ENCODE measurements around the gene LAT. TPM values are rescaled to one million over a fixed set of nuclear protein-coding genes. Genes with fewer than 3 reads are reported as not detected.

Gene LAT
- total and polyA plus RNA-seq, 2 of the 13 experiments (the other 11 are each of a cell fraction or from before 2014, with no cell fraction given): 2.0 to 3.0 TPM

GRCh38 chr16:28950648-28951409 is 34.0 kb upstream of the LAT start, which contains the start of gene NFATC2IP (continued):
- TF ChIP-seq ZGPAT (CRISPR knock-in tag; IDR thresholded peaks at IDR 0.05): peak; percentile 76
- peak; percentile 84 for TF ChIP-seq PHF8 (CRISPR knock-in tag; IDR thresholded peaks at IDR 0.05)
- TF ChIP-seq ZNF790 (CRISPR knock-in tag; IDR thresholded peaks at IDR 0.05; ENCODE audit: borderline replicate concordance): peak; percentile 90; the same call in 1 of the 2 replicates
- peak; percentile 32; the same call in 1 of the 2 replicates for TF ChIP-seq MED13 (CRISPR knock-in tag; IDR thresholded peaks at IDR 0.05)
- TF ChIP-seq, protein P1, sequence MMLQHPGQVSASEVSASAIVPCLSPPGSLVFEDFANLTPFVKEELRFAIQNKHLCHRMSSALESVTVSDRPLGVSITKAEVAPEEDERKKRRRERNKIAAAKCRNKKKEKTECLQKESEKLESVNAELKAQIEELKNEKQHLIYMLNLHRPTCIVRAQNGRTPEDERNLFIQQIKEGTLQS (CRISPR knock-in tag; IDR thresholded peaks at IDR 0.05): no peak
- TF ChIP-seq, protein P2, sequence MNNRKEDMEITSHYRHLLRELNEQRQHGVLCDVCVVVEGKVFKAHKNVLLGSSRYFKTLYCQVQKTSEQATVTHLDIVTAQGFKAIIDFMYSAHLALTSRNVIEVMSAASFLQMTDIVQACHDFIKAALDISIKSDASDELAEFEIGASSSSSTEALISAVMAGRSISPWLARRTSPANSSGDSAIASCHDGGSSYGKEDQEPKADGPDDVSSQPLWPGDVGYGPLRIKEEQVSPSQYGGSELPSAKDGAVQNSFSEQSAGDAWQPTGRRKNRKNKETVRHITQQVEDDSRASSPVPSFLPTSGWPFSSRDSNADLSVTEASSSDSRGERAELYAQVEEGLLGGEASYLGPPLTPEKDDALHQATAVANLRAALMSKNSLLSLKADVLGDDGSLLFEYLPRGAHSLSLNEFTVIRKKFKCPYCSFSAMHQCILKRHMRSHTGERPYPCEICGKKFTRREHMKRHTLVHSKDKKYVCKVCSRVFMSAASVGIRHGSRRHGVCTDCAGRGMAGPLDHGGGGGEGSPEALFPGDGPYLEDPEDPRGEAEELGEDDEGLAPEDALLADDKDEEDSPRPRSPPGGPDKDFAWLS (CRISPR knock-in tag; IDR thresholded peaks at IDR 0.05; ENCODE audit: borderline replicate concordance): peak; percentile 90; the same call in 1 of the 2 replicates
- peak; percentile 80 for TF ChIP-seq ARNTL (CRISPR knock-in tag; IDR thresholded peaks at IDR 0.05)
- TF ChIP-seq IRF9 (CRISPR knock-in tag; IDR thresholded peaks at IDR 0.05; ENCODE audit: borderline replicate concordance): no peak; the same call in 1 of the 2 replicates
- TF ChIP-seq KAT2B (IDR thresholded peaks at IDR 0.05; ENCODE audit: borderline replicate concordance, low read depth, low read length): no peak
- no peak for TF ChIP-seq ZNF3 (CRISPR knock-in tag; IDR thresholded peaks at IDR 0.05)
- TF ChIP-seq ZNF556 (CRISPR knock-in tag; IDR thresholded peaks at IDR 0.05; ENCODE audit: borderline replicate concordance): 0 out of 2 replicates have a peak, but pooled peaks have one; percentile 37
- TF ChIP-seq PRPF4 (IDR thresholded peaks at IDR 0.05; ENCODE audit: low read depth, low read length, poor library complexity, severe bottlenecking): no peak
- no peak for TF ChIP-seq ZNF781 (CRISPR knock-in tag; IDR thresholded peaks at IDR 0.05; ENCODE audit: borderline replicate concordance, not compliant biosample characterization)
- TF ChIP-seq, protein P3, sequence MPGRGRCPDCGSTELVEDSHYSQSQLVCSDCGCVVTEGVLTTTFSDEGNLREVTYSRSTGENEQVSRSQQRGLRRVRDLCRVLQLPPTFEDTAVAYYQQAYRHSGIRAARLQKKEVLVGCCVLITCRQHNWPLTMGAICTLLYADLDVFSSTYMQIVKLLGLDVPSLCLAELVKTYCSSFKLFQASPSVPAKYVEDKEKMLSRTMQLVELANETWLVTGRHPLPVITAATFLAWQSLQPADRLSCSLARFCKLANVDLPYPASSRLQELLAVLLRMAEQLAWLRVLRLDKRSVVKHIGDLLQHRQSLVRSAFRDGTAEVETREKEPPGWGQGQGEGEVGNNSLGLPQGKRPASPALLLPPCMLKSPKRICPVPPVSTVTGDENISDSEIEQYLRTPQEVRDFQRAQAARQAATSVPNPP (CRISPR knock-in tag; IDR thresholded peaks at IDR 0.05): no peak
- TF ChIP-seq ZNF646 (CRISPR knock-in tag; IDR thresholded peaks at IDR 0.05): no peak

Measured in HepG2 (cell line).